Endothelial cell of umbilical vein (primary cell): ENCODE results near the gene ZNF593. TPM values are rescaled to one million over a fixed set of nuclear protein-coding genes. Genes with fewer than 3 reads are reported as not detected.

Source experiments
- BruUV-seq: library from RNA; stranded (reverse); fragments of 400-500 nt; replicated peaks from 2 replicates; lab custom pipeline; 2021; lab: Mats Ljungman, UMichigan
- CTCF ChIA-PET: fragments of 300-600, 350-600 bp; sonication (Branson Sonifier 250); formaldehyde crosslinking; loops from one replicate; lab custom pipeline; 2021; ENCODE audit warnings: antibody characterized with exemption, inconsistent platforms; lab: Charles Lee
- POLR2A ChIA-PET: fragments of 300-600, 350-600 bp; sonication (Branson Sonifier 250); formaldehyde crosslinking; loops from one replicate; lab custom pipeline; 2021; ENCODE audit warnings: antibody characterized with exemption, inconsistent platforms; lab: Charles Lee
- DNase-seq: peaks from one replicate; pipeline ENCODE4 v3.0.0-alpha.2; 2011; ENCODE audit warnings: low read depth, low spot score
- FAIRE-seq: peaks from 2 replicates; lab custom pipeline; 2011; peaks lifted over from hg19 to GRCh38; lab: Jason Lieb, UNC
- H2AFZ ChIP-seq: 2 replicates; pipeline ENCODE4 v1.6.0; 2012; ENCODE audit warnings: low read depth, low read length, control low read depth, inconsistent platforms
- H3K27ac ChIP-seq: 2 replicates; pipeline ENCODE4 v1.5.1; 2011; ENCODE audit warnings: low read depth, mild to moderate bottlenecking, control low read depth, low read length, moderate library complexity; ENCODE audit not compliant: insufficient read depth
- H3K27me3 ChIP-seq, 2 experiments: 2 replicates each; pipeline versions ENCODE4 v1.6.0 to v1.6.1; 2011; ENCODE audit warnings: low read length in 2 of 2, mixed read lengths in 1 of 2; ENCODE audit not compliant: control insufficient read depth in 2 of 2, insufficient read depth in 2 of 2
- H3K36me3 ChIP-seq, 2 experiments: 2 replicates in 1 of 2; 3 replicates in 1 of 2; pipeline ENCODE4 v1.5.1; 2011; ENCODE audit warnings: low read length in 2 of 2, mild to moderate bottlenecking in 1 of 2, moderate library complexity in 1 of 2; ENCODE audit not compliant: control insufficient read depth in 2 of 2, insufficient read depth in 2 of 2; ENCODE audit errors: extremely low read depth in 1 of 2
- H3K4me1 ChIP-seq: 3 replicates; pipeline ENCODE4 v1.5.1; 2011; ENCODE audit warnings: mild to moderate bottlenecking, low read length; ENCODE audit not compliant: control insufficient read depth, insufficient read depth; ENCODE audit errors: extremely low read depth
- H3K4me2 ChIP-seq: 2 replicates; pipeline ENCODE4 v1.6.1; 2011; ENCODE audit warnings: low read length, control low read depth, mixed read lengths; ENCODE audit not compliant: insufficient read depth
- H3K4me3 ChIP-seq, 3 experiments: fragments of 200-600 bp in 1 of 3; sonication (generic), shearing (Covaris generic) in 1 of 3; replicated peaks in 1 of 3; 2 replicates each; pipeline ENCODE4 v1.5.1; 2011 to 2016; ENCODE audit warnings: control low read depth in 3 of 3, low read length in 3 of 3, mild to moderate bottlenecking in 2 of 3, inconsistent platforms in 1 of 3, low read depth in 1 of 3, moderate library complexity in 1 of 3; ENCODE audit not compliant: insufficient read depth in 1 of 3
- H3K79me2 ChIP-seq: 2 replicates; pipeline ENCODE4 v1.6.0; 2012; ENCODE audit warnings: low read length, inconsistent platforms; ENCODE audit not compliant: control insufficient read depth, insufficient read depth
- H3K9ac ChIP-seq: replicated peaks from 2 replicates; pipeline ENCODE3; 2011; ENCODE audit warnings: low read length, control low read depth; ENCODE audit not compliant: insufficient read depth; ENCODE audit errors: extremely low read depth
- H3K9me1 ChIP-seq: replicated peaks from 3 replicates; pipeline ENCODE4 v1.6.0; 2011; ENCODE audit warnings: mild to moderate bottlenecking, low read length; ENCODE audit not compliant: control insufficient read depth, insufficient read depth; ENCODE audit errors: extremely low read depth
- H3K9me3 ChIP-seq: replicated peaks from 2 replicates; pipeline ENCODE4 v1.5.1; 2012; ENCODE audit warnings: low read length, inconsistent platforms; ENCODE audit not compliant: control insufficient read depth, insufficient read depth
- H4K20me1 ChIP-seq: replicated peaks from 2 replicates; pipeline ENCODE3; 2011; ENCODE audit warnings: mild to moderate bottlenecking, low read length; ENCODE audit not compliant: control insufficient read depth, insufficient read depth; ENCODE audit errors: extremely low read depth
- EZH2 ChIP-seq: IDR thresholded peaks from 2 replicates; pipeline ENCODE4 v1.6.1; 2012; ENCODE audit warnings: borderline replicate concordance, low read depth, mild to moderate bottlenecking, moderate library complexity, low read length, inconsistent platforms; ENCODE audit not compliant: severe bottlenecking
- FOS ChIP-seq: IDR thresholded peaks from 2 replicates; pipeline ENCODE4 v1.6.1; 2011; ENCODE audit warnings: mild to moderate bottlenecking, low read length, moderate library complexity, borderline replicate concordance; ENCODE audit not compliant: insufficient read depth
- GATA2 ChIP-seq: IDR thresholded peaks from 2 replicates; pipeline ENCODE4 v1.7.0; 2011; ENCODE audit warnings: low read depth, mild to moderate bottlenecking, moderate library complexity, mixed read lengths, low read length; ENCODE audit not compliant: insufficient read length, insufficient read depth
- JUN ChIP-seq: IDR thresholded peaks from 2 replicates; pipeline ENCODE4 v1.6.1; 2011; ENCODE audit warnings: borderline replicate concordance, low read depth; ENCODE audit not compliant: insufficient read length, insufficient read depth
- MAX ChIP-seq: IDR thresholded peaks from 2 replicates; pipeline ENCODE4 v1.6.1; 2011; ENCODE audit not compliant: insufficient read depth, insufficient read length
- MYC ChIP-seq: IDR thresholded peaks from one replicate; pipeline ENCODE4 v1.6.1; 2011; ENCODE audit warnings: mild to moderate bottlenecking, low read depth, low read length
- POLR2A ChIP-seq: IDR thresholded peaks from 2 replicates; pipeline ENCODE4 v1.6.1; 2012; ENCODE audit warnings: low read depth, mild to moderate bottlenecking, control low read depth, low read length
- POLR2AphosphoS5 ChIP-seq: IDR thresholded peaks from 2 replicates; pipeline ENCODE4 v1.6.1; 2012; ENCODE audit warnings: low read depth, mild to moderate bottlenecking, control low read depth, low read length, moderate library complexity; ENCODE audit not compliant: insufficient read depth
- dilution Hi-C: fragments of 300-500 bp; cut with MboI; formaldehyde crosslinking; loops from one replicate; pipeline ENCODE4 v1.15.0; 2019; ENCODE audit warnings: low sequenced_read_pairs; ENCODE audit not compliant: extremely low pct_ligation_motif_present
- intact Hi-C: fragments of 100-400 bp; cut with micrococcal nuclease; formaldehyde crosslinking; loops from one replicate; pipeline ENCODE4 v1.10.0; 2022
- polyA plus RNA-seq, 4 experiments: library from polyadenylated mRNA; depleted of rRNA in 3 of 4; stranded (reverse) in 3 of 4; unstranded in 1 of 4; fragments of >200 nt; gene quantifications; 2 replicates each; pipeline versions ENCODE4 v1.2.1 to v1.2.3, GENCODE V29; 2011 to 2012; ENCODE audit warnings: missing spikeins in 1 of 4
- total RNA-seq: library from RNA; stranded (reverse); gene quantifications from 2 replicates; pipeline ENCODE4 v1.2.3, GENCODE V29; 2021
- TF ChIP-seq, protein P1 (sequence below), 2 donors: IDR thresholded peaks; 1 replicate in 1 of 2; 2 replicates in 1 of 2; pipeline ENCODE4 v1.5.1; 2011; ENCODE audit warnings: low read length in 2 of 2, mild to moderate bottlenecking in 2 of 2, moderate library complexity in 2 of 2, control low read depth in 1 of 2, inconsistent platforms in 1 of 2, low read depth in 1 of 2; ENCODE audit not compliant: insufficient read depth in 1 of 2; ENCODE audit errors: extremely low read depth in 1 of 2

ZNF593 gene
- total and polyA plus RNA-seq, 2 donors (not counting 3 experiments of a cell fraction or from before 2014, with no cell fraction given) = 30.5 to 71.0 TPM

DNA sequence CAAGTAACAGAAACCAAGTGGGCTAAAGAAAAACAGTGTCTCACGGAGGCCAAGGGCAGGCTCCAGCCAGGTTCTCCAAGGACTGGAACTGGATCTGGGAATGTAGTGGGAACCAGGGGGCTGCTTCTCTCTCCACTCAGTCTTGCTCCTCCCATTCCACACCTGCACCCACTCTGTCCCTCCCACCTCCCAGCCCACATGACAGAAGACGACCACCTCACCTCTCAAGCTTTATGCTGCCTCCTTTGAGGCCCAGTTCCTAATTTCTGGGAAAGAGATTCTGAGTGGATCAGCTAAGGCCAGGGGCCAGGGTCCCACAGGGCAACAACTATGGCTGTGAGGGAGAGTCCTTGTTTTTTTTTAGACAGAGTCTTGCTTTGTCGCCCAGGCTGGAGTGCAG lies 45.5 kb downstream of the ZNF593 start:
- no peak for FAIRE-seq
- H3K9me3 ChIP-seq = no peaks in the 10 kb centered on the region
- TF ChIP-seq, protein P1, sequence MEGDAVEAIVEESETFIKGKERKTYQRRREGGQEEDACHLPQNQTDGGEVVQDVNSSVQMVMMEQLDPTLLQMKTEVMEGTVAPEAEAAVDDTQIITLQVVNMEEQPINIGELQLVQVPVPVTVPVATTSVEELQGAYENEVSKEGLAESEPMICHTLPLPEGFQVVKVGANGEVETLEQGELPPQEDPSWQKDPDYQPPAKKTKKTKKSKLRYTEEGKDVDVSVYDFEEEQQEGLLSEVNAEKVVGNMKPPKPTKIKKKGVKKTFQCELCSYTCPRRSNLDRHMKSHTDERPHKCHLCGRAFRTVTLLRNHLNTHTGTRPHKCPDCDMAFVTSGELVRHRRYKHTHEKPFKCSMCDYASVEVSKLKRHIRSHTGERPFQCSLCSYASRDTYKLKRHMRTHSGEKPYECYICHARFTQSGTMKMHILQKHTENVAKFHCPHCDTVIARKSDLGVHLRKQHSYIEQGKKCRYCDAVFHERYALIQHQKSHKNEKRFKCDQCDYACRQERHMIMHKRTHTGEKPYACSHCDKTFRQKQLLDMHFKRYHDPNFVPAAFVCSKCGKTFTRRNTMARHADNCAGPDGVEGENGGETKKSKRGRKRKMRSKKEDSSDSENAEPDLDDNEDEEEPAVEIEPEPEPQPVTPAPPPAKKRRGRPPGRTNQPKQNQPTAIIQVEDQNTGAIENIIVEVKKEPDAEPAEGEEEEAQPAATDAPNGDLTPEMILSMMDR (IDR thresholded peaks at IDR 0.05; ENCODE audit: extremely low read depth in 1 of 2, insufficient read depth in 1 of 2, low read depth in 1 of 2, low read length in 2 of 2) = no peak
- TF ChIP-seq POLR2A = no peak
- no peak for TF ChIP-seq GATA2
- TF ChIP-seq FOS = no peak
- no peak for TF ChIP-seq JUN
- TF ChIP-seq EZH2 = no peak
- TF ChIP-seq MYC = no peak
- TF ChIP-seq POLR2AphosphoS5 = no peak
- TF ChIP-seq MAX = no peak
- ChIA-PET POLR2A (no interaction called here), CTCF (interaction anchor here (1.5 kb wide), 1 partner anchor 10 kb away, joined by 4 read pairs; no protein-coding TSS in a partner anchor)
- peaks cover 4 to 5% of the 10 kb centered on the region in 2 experiments for H3K27me3 ChIP-seq
- BruUV-seq = no TSS peak
- H3K36me3 ChIP-seq = no peaks in the 10 kb centered on the region
- H3K9ac ChIP-seq = no peak overlapping the region
- no peak overlapping the region for H3K4me3 ChIP-seq
- no peaks in the 10 kb centered on the region for H4K20me1 ChIP-seq
- no peak overlapping the region for H3K4me2 ChIP-seq
- no peak overlapping the region for H3K27ac ChIP-seq
- H3K79me2 ChIP-seq = no peaks in the 10 kb centered on the region
- no peak for DNase-seq
- H3K4me1 ChIP-seq = no peaks in the 10 kb centered on the region
- dilution Hi-C loops = no loop called here
- intact Hi-C loops = no loop called here
- no peak overlapping the region for H2AFZ ChIP-seq
- no peaks in the 10 kb centered on the region for H3K9me1 ChIP-seq
